GM19099 (cell line): ENCODE data around the gene OLIG1.

ENCODE experiments used
- POLR2A ChIP-seq: IDR thresholded peaks from 3 replicates; pipeline ENCODE4 v1.6.1; 2011; ENCODE audit warnings: low read depth; ENCODE audit not compliant: insufficient read length; ENCODE audit errors: extremely low read depth

The OLIG1 gene

GRCh38 chr21:33088384-33088783 is 18.4 kb downstream of the OLIG1 start:
- no peak for TF ChIP-seq POLR2A

GRCh38 chr21:33089395-33090119 is 19.6 kb downstream of the OLIG1 start:
- no peak for TF ChIP-seq POLR2A

- TF ChIP-seq POLR2A: no peak
Observed at GRCh38 chr21:33096426-33096825, 26.5 kb downstream of the OLIG1 start.

- no peak for TF ChIP-seq POLR2A
Observed at GRCh38 chr21:33099131-33099530, 29.2 kb downstream of the OLIG1 start.

GRCh38 chr21:33101300-33101911 is 31.5 kb downstream of the OLIG1 start:
- no peak for TF ChIP-seq POLR2A

- no peak for TF ChIP-seq POLR2A
Observed at GRCh38 chr21:33105088-33105487, 35.1 kb downstream of the OLIG1 start.

- no peak for TF ChIP-seq POLR2A
Observed at GRCh38 chr21:33108228-33108627, 38.3 kb downstream of the OLIG1 start.

GRCh38 chr21:33109574-33110339 is 39.8 kb downstream of the OLIG1 start:
- no peak for TF ChIP-seq POLR2A

- TF ChIP-seq POLR2A: no peak
Observed at GRCh38 chr21:33110340-33110715, 40.4 kb downstream of the OLIG1 start.

- TF ChIP-seq POLR2A: no peak
Observed at GRCh38 chr21:33111577-33111976, 41.6 kb downstream of the OLIG1 start.

- no peak for TF ChIP-seq POLR2A
Observed at GRCh38 chr21:33112151-33112550, 42.2 kb downstream of the OLIG1 start.

- no peak for TF ChIP-seq POLR2A
Observed at GRCh38 chr21:33112681-33113080, 42.7 kb downstream of the OLIG1 start.

GRCh38 chr21:33113131-33113530 is 43.2 kb downstream of the OLIG1 start:
- TF ChIP-seq POLR2A: no peak

GRCh38 chr21:33114276-33114675 is 44.3 kb downstream of the OLIG1 start:
- no peak for TF ChIP-seq POLR2A

GRCh38 chr21:33115631-33116510 is 45.9 kb downstream of the OLIG1 start:
- TF ChIP-seq POLR2A: no peak
